ENCODE data around the gene ELOVL7.

DNA sequence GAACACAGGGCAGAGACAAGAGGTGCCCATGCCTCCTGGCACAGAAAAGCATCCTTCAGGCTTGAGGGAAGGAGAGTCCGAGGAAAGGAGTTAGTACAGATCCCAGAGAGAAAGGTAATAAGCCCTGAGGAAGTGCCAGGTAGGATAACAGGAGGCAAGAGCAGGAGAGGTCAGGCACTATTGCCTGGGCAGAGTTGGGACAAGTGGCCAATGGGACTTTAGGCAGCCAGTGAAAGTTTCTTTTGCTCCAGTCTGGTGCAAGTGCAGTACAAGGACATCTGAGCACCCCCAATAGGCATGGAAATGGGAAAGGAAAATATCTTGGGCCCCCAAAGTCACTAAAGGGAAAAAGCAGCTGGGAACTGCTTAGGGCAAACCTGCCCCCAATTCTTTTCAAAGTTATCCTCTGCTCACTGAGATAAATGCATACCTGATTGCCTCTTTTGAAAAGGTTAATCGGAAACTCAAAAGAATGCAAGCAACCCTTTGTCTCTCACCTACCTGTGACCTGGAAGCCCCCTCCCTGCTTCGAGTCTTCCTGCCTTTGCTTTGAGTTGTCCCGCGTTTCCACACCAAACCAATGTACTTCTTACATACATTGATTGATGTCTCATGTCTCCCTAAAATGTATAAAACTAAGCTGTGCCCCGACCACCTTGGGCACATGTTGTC lies 46.5 kb downstream of the ELOVL7 start:
- TF ChIP-seq MAX (IDR thresholded peaks at IDR 0.05; ENCODE audit: insufficient read depth, insufficient read length): no peak
- TF ChIP-seq, protein P1, sequence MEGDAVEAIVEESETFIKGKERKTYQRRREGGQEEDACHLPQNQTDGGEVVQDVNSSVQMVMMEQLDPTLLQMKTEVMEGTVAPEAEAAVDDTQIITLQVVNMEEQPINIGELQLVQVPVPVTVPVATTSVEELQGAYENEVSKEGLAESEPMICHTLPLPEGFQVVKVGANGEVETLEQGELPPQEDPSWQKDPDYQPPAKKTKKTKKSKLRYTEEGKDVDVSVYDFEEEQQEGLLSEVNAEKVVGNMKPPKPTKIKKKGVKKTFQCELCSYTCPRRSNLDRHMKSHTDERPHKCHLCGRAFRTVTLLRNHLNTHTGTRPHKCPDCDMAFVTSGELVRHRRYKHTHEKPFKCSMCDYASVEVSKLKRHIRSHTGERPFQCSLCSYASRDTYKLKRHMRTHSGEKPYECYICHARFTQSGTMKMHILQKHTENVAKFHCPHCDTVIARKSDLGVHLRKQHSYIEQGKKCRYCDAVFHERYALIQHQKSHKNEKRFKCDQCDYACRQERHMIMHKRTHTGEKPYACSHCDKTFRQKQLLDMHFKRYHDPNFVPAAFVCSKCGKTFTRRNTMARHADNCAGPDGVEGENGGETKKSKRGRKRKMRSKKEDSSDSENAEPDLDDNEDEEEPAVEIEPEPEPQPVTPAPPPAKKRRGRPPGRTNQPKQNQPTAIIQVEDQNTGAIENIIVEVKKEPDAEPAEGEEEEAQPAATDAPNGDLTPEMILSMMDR (IDR thresholded peaks at IDR 0.05; ENCODE audit: extremely low read depth in 1 of 2, insufficient read depth in 1 of 2, low read depth in 1 of 2, low read length in 2 of 2): no peak
- TF ChIP-seq EZH2 (IDR thresholded peaks at IDR 0.05; ENCODE audit: borderline replicate concordance, low read depth, low read length, severe bottlenecking): no peak
- no peak for TF ChIP-seq POLR2AphosphoS5 (IDR thresholded peaks at IDR 0.05; ENCODE audit: insufficient read depth, low read depth, low read length)
- TF ChIP-seq POLR2A (IDR thresholded peaks at IDR 0.05; ENCODE audit: low read depth, low read length): no peak
